Daoy (cell line): ENCODE data around the gene MICAL3. TPM values are rescaled to one million over a fixed set of nuclear protein-coding genes. Genes with fewer than 3 reads are reported as not detected.
"Not testable (repeated sequence)": the region's sequence is repeated elsewhere in the genome, so short reads cannot be mapped to it uniquely, and the experiment has no call there.

Experiments used
- DNase-seq: peaks from one replicate; pipeline ENCODE4 v3.0.0-alpha.2; 2015; ENCODE audit warnings: low read depth
- total RNA-seq: library from RNA; depleted of rRNA; stranded (reverse); fragments of >200 nt; shearing (Covaris generic); gene quantifications from 2 replicates; pipeline ENCODE4 v1.2.3, GENCODE V29; 2014; rRNA removed

The MICAL3 gene
- total RNA-seq = 15.4 and 26.2 TPM in 2 replicates

- peak; percentile 83 for DNase-seq
These were observed at the start of gene MICAL3 for GRCh38 chr22:18024276-18024939. Gene MICAL3 (minus strand): TSS chr22:18024561. CDS start chr22:17906812, 117,749 bp downstream.

- not testable (repeated sequence) for DNase-seq
These were observed 49.6 kb upstream of the MICAL3 start for GRCh38 chr22:18073927-18074326.

- DNase-seq = no peak
These were observed 49.1 kb upstream of the MICAL3 start for GRCh38 chr22:18073467-18073866.

GRCh38 chr22:18071968-18072310 lies 47.6 kb upstream of the MICAL3 start:
- DNase-seq = no peak

GRCh38 chr22:18071307-18071967 lies 47.1 kb upstream of the MICAL3 start:
- not testable (repeated sequence) for DNase-seq

GRCh38 chr22:18070556-18071306 lies 46.4 kb upstream of the MICAL3 start:
- no peak for DNase-seq

- no peak for DNase-seq
These were observed 45.7 kb upstream of the MICAL3 start for GRCh38 chr22:18070041-18070440.

GRCh38 chr22:18069041-18069440 lies 44.7 kb upstream of the MICAL3 start:
- no peak for DNase-seq

GRCh38 chr22:18068381-18068988 lies 44.1 kb upstream of the MICAL3 start:
- peak; percentile 22 for DNase-seq

- DNase-seq = no peak
These were observed 43.4 kb upstream of the MICAL3 start for GRCh38 chr22:18067548-18068341.

GRCh38 chr22:18067121-18067520 lies 42.8 kb upstream of the MICAL3 start:
- no peak for DNase-seq

GRCh38 chr22:18066181-18066859 lies 42.0 kb upstream of the MICAL3 start:
- no peak for DNase-seq

- peak; percentile 40 for DNase-seq
These were observed 40.9 kb upstream of the MICAL3 start for GRCh38 chr22:18065256-18065655.

- DNase-seq = no peak
These were observed 40.3 kb upstream of the MICAL3 start for GRCh38 chr22:18064636-18065035.

- DNase-seq = not testable (repeated sequence)
These were observed 39.4 kb upstream of the MICAL3 start for GRCh38 chr22:18063715-18064114.

- peak; percentile 70 for DNase-seq
These were observed 38.9 kb upstream of the MICAL3 start for GRCh38 chr22:18063306-18063705.

GRCh38 chr22:18062421-18062820 lies 38.1 kb upstream of the MICAL3 start:
- no peak for DNase-seq

- DNase-seq = peak; percentile 74
These were observed 36.6 kb upstream of the MICAL3 start for GRCh38 chr22:18060646-18061620.

- no peak for DNase-seq
These were observed 35.6 kb upstream of the MICAL3 start for GRCh38 chr22:18059991-18060390.

GRCh38 chr22:18059473-18059872 lies 35.1 kb upstream of the MICAL3 start:
- no peak for DNase-seq
